IMR-90 (cell line): ENCODE data around the gene KRTAP29-1. TPM values are rescaled to one million over a fixed set of nuclear protein-coding genes. Genes with fewer than 3 reads are reported as not detected.

Experiments used
- ATAC-seq: fragments of 200-7000 bp; cut with Tn5 transposase; 2 replicates; pipeline ENCODE4 v1.9.1; 2020; ENCODE audit warnings: low read depth, mild to moderate bottlenecking, moderate library complexity
- BruUV-seq: library from RNA; stranded (reverse); fragments of 400-500 nt; replicated peaks from 2 replicates; lab custom pipeline; 2021; lab: Mats Ljungman, UMichigan
- CTCF ChIA-PET: fragments of 300-600 bp; formaldehyde crosslinking; extraction: SDS; loops from one replicate; lab custom pipeline; 2021; ENCODE audit warnings: antibody characterized with exemption; lab: Yijun Ruan, JAX
- POLR2A ChIA-PET: fragments of 300-600 bp; sonication (Branson Sonifier 250); formaldehyde crosslinking; loops from one replicate; lab custom pipeline; 2022; ENCODE audit warnings: antibody characterized with exemption; ENCODE audit not compliant: unreplicated experiment; lab: Charles Lee
- DNase-seq: peaks from one replicate; pipeline ENCODE4 v3.0.0; 2013
- H2AFZ ChIP-seq: replicated peaks from 2 replicates; pipeline ENCODE3; 2013; ENCODE audit warnings: low read length, mild to moderate bottlenecking; ENCODE audit not compliant: poor library complexity
- H2AK5ac ChIP-seq: 2 replicates; pipeline ENCODE4 v1.6.1; 2013; ENCODE audit warnings: low read depth, low read length, inconsistent platforms
- H2AK9ac ChIP-seq: replicated peaks from 2 replicates; pipeline ENCODE3; 2013; ENCODE audit warnings: mild to moderate bottlenecking, low read depth, low read length, moderate library complexity; ENCODE audit not compliant: poor library complexity
- H2BK120ac ChIP-seq: 2 replicates; pipeline ENCODE4 v1.6.1; 2013; ENCODE audit warnings: low read depth, low read length, inconsistent platforms
- H2BK15ac ChIP-seq: 3 replicates; pipeline ENCODE4 v1.6.1; 2013; ENCODE audit warnings: low read depth, low read length, inconsistent platforms
- H2BK20ac ChIP-seq: 2 replicates; pipeline ENCODE4 v1.6.1; 2013; ENCODE audit warnings: low read depth, mild to moderate bottlenecking, inconsistent platforms, low read length, moderate library complexity
- H2BK5ac ChIP-seq: 2 replicates; pipeline ENCODE4 v1.6.1; 2013; ENCODE audit warnings: mild to moderate bottlenecking, low read depth, low read length, inconsistent platforms; ENCODE audit not compliant: poor library complexity, severe bottlenecking
- H3K14ac ChIP-seq: replicated peaks from 2 replicates; pipeline ENCODE4 v1.6.1; 2013; ENCODE audit warnings: low read depth, low read length, inconsistent platforms
- H3K18ac ChIP-seq: 2 replicates; pipeline ENCODE4 v1.6.1; 2013; ENCODE audit warnings: low read depth, low read length, control low read depth
- H3K23ac ChIP-seq: 2 replicates; pipeline ENCODE4 v1.6.1; 2013; ENCODE audit warnings: low read depth, low read length, inconsistent platforms
- H3K27ac ChIP-seq: 2 replicates; pipeline ENCODE4 v1.5.1; 2013; ENCODE audit warnings: mild to moderate bottlenecking, control low read depth, low read length; ENCODE audit not compliant: insufficient read depth
- H3K27me3 ChIP-seq: 2 replicates; pipeline ENCODE4 v1.6.1; 2013; ENCODE audit warnings: low read length; ENCODE audit not compliant: control insufficient read depth, insufficient read depth
- H3K36me3 ChIP-seq: 2 replicates; pipeline ENCODE4 v1.6.1; 2013; ENCODE audit warnings: low read length, mixed read lengths; ENCODE audit not compliant: control insufficient read depth, insufficient read depth
- H3K4ac ChIP-seq: 2 replicates; pipeline ENCODE4 v1.6.1; 2013; ENCODE audit warnings: low read depth, low read length, inconsistent platforms
- H3K4me1 ChIP-seq: 2 replicates; pipeline ENCODE4 v1.6.1; 2013; ENCODE audit warnings: low read length, mixed read lengths; ENCODE audit not compliant: control insufficient read depth, insufficient read depth
- H3K4me2 ChIP-seq: 2 replicates; pipeline ENCODE4 v1.6.1; 2013; ENCODE audit warnings: low read depth, mild to moderate bottlenecking, control low read depth, low read length, moderate library complexity
- H3K4me3 ChIP-seq: 2 replicates; pipeline ENCODE4 v1.5.1; 2013; ENCODE audit warnings: low read depth, mild to moderate bottlenecking, control low read depth, low read length, moderate library complexity; ENCODE audit not compliant: insufficient read depth
- H3K56ac ChIP-seq: 2 replicates; pipeline ENCODE4 v1.6.1; 2013; ENCODE audit warnings: low read length, inconsistent platforms; ENCODE audit not compliant: insufficient read depth; ENCODE audit errors: extremely low read depth
- H3K79me1 ChIP-seq, 2 experiments: 2 replicates each; pipeline ENCODE4 v1.6.1; 2013; ENCODE audit warnings: low read length in 2 of 2, inconsistent platforms in 1 of 2, low read depth in 1 of 2
- H3K9ac ChIP-seq: 2 replicates; pipeline ENCODE4 v1.6.1; 2013; ENCODE audit warnings: low read depth, low read length, control low read depth
- H3K9me1 ChIP-seq: 2 replicates; pipeline ENCODE4 v1.6.1; 2013; ENCODE audit warnings: low read length, inconsistent platforms; ENCODE audit not compliant: insufficient read depth
- H3K9me3 ChIP-seq: 2 replicates; pipeline ENCODE4 v1.6.1; 2013; ENCODE audit warnings: low read length; ENCODE audit not compliant: control insufficient read depth, insufficient read depth
- H4K20me1 ChIP-seq: 2 replicates; pipeline ENCODE4 v1.6.1; 2013; ENCODE audit warnings: low read length, inconsistent platforms; ENCODE audit not compliant: insufficient read depth
- H4K5ac ChIP-seq: 2 replicates; pipeline ENCODE4 v1.6.1; 2013; ENCODE audit warnings: mild to moderate bottlenecking, low read depth, low read length, control low read depth
- H4K8ac ChIP-seq, 2 experiments: 2 replicates each; pipeline ENCODE4 v1.6.1; 2013; ENCODE audit warnings: low read depth in 2 of 2, low read length in 2 of 2, control low read depth in 1 of 2, inconsistent platforms in 1 of 2
- H4K91ac ChIP-seq: 2 replicates; pipeline ENCODE4 v1.6.1; 2013; ENCODE audit warnings: low read depth, low read length, inconsistent platforms; ENCODE audit not compliant: insufficient read depth
- CEBPB ChIP-seq: IDR thresholded peaks from 2 replicates; pipeline ENCODE4 v1.6.1; 2012; ENCODE audit warnings: low read depth, low read length, improper control_type of control experiment
- ELK1 ChIP-seq: fragments of 150-350 bp; IDR thresholded peaks from 2 replicates; pipeline ENCODE4 v1.6.1; 2016; ENCODE audit warnings: low read depth, mild to moderate bottlenecking, low read length, moderate library complexity, borderline replicate concordance
- FOS ChIP-seq: fragments of 150-350 bp; IDR thresholded peaks from 2 replicates; pipeline ENCODE4 v1.6.1; 2016; ENCODE audit warnings: low read depth, low read length
- MAFK ChIP-seq: IDR thresholded peaks from 2 replicates; pipeline ENCODE4 v1.6.1; 2012; ENCODE audit warnings: low read depth, low read length, improper control_type of control experiment
- MAZ ChIP-seq: IDR thresholded peaks from 2 replicates; pipeline ENCODE4 v1.6.1; 2012; ENCODE audit warnings: low read depth, mild to moderate bottlenecking, low read length, improper control_type of control experiment, moderate library complexity, borderline replicate concordance
- POLR2A ChIP-seq: IDR thresholded peaks from 2 replicates; pipeline ENCODE4 v1.6.1; 2012; ENCODE audit warnings: mild to moderate bottlenecking, low read depth, low read length
- RAD21 ChIP-seq: IDR thresholded peaks from 2 replicates; pipeline ENCODE4 v1.6.1; 2012; ENCODE audit warnings: low read length, improper control_type of control experiment
- RCOR1 ChIP-seq: IDR thresholded peaks from 2 replicates; pipeline ENCODE4 v1.6.1; 2012; ENCODE audit warnings: mild to moderate bottlenecking, low read length, improper control_type of control experiment; ENCODE audit not compliant: insufficient replicate concordance
- RFX5 ChIP-seq: IDR thresholded peaks from 2 replicates; pipeline ENCODE4 v1.8.0; 2012; ENCODE audit warnings: low read depth, mild to moderate bottlenecking, low read length, moderate library complexity
- SMC3 ChIP-seq: fragments of 150-350 bp; IDR thresholded peaks from 2 replicates; pipeline ENCODE4 v1.6.1; 2016; ENCODE audit warnings: low read depth, mild to moderate bottlenecking, antibody characterized with exemption, low read length, moderate library complexity
- WGBS, 2 experiments: methylation state at CpG; one replicate each; pipeline versions ENCODE4 v1.1.5 to v1.1.7; 2013; ENCODE audit warnings: missing lambda C conversion rate in 2 of 2; ENCODE audit not compliant: insufficient read length in 1 of 2; ENCODE audit errors: extremely low coverage in 2 of 2; 5-methylcytosine and 5-hydroxymethylcytosine counted together
- dilution Hi-C: fragments of 300-500 bp; cut with HindIII; formaldehyde crosslinking; loops from one replicate; pipeline ENCODE4 v1.14.3; 2018; ENCODE audit warnings: low sequenced_read_pairs; ENCODE audit not compliant: unreplicated experiment
- in situ Hi-C: fragments of 300-500 bp; cut with MboI; formaldehyde crosslinking; loops from 3 replicates; pipeline ENCODE4 v1.14.3; 2019; ENCODE audit warnings: low sequenced_read_pairs, inconsistent platforms, mixed read lengths
- intact Hi-C: fragments of 100-400 bp; cut with micrococcal nuclease; formaldehyde crosslinking; loops from 2 replicates; pipeline ENCODE4 v1.10.0; 2022
- polyA plus RNA-seq, 3 experiments: library from polyadenylated mRNA; depleted of rRNA; stranded (reverse); fragments of >200 nt; gene quantifications; 2 replicates each; pipeline ENCODE4 v1.2.3, GENCODE V29; 2012; ENCODE audit warnings: low replicate concordance in 1 of 3
- total RNA-seq: library from RNA; depleted of rRNA; stranded (reverse); fragments of >200 nt; gene quantifications from 2 replicates; pipeline ENCODE4 v1.2.3, GENCODE V29; 2012

KRTAP29-1 gene
- total and polyA plus RNA-seq, 2 of the 4 experiments (the other 2 are of a cell fraction) = not detected

- no peak for ATAC-seq
- Histone ChIP-seq H3K18ac (no peak overlapping the region), H3K27me3 (no peaks in the 10 kb centered on the region; the same call in 1 of the 2 replicates), H2AFZ (no peak overlapping the region), H3K4me2 (no peak overlapping the region), H4K91ac (no peak overlapping the region), H3K14ac (no peak overlapping the region), H2BK20ac (no peak overlapping the region), H3K9ac (no peak overlapping the region), H3K56ac (no peak overlapping the region), H3K79me1 (no peaks in the 10 kb centered on the region), H3K9me1 (no peaks in the 10 kb centered on the region), H3K4me3 (no peak overlapping the region), H4K5ac (no peak overlapping the region), H2BK15ac (no peak overlapping the region), H3K9me3 (no peaks in the 10 kb centered on the region), H4K8ac (no peak overlapping the region), H4K20me1 (no peaks in the 10 kb centered on the region), H2AK9ac (no peak overlapping the region), H2BK120ac (no peak overlapping the region), H3K4ac (no peak overlapping the region), H3K36me3 (no peaks in the 10 kb centered on the region), H3K23ac (no peak overlapping the region), H3K4me1 (no peaks in the 10 kb centered on the region), H2BK5ac (no peak overlapping the region), H3K27ac (no peak overlapping the region), H2AK5ac (no peak overlapping the region)
- dilution Hi-C loops (no loop called here), intact Hi-C loops (no loop called here), in situ Hi-C loops (no loop called here)
- CTCF ChIA-PET = no interaction called here
- POLR2A ChIA-PET = no interaction called here
- no peak for DNase-seq
- no CpG with 5 or more reads among the region's 1 CpG for WGBS, 2 experiments
- no TSS peak for BruUV-seq
- TF ChIP-seq CEBPB = no peak
- no peak for TF ChIP-seq RFX5
- no peak for TF ChIP-seq MAZ
- no peak for TF ChIP-seq MAFK
- no peak for TF ChIP-seq ELK1
- no peak for TF ChIP-seq SMC3
- TF ChIP-seq POLR2A = no peak
- no peak for TF ChIP-seq RAD21
- no peak for TF ChIP-seq RCOR1
- no peak for TF ChIP-seq FOS
These were observed 5.8 kb downstream of the KRTAP29-1 start for GRCh38 chr17:41296846-41297245.
